OCI-LY7 (cell line): ENCODE results near the gene PCCA.

Source experiments
- EZH2phosphoT487 ChIP-seq: fragments of 200-600 bp; sonication (generic); IDR thresholded peaks from 2 replicates; pipeline ENCODE4 v1.6.1; 2018; ENCODE audit warnings: low read depth, borderline replicate concordance, mild to moderate bottlenecking, mixed run types, antibody characterized with exemption, low read length, moderate library complexity, mixed read lengths
- TF ChIP-seq, protein P1 (sequence below): fragments of 200-600 bp; sonication (generic); conservative IDR thresholded peaks from 2 replicates; pipeline ENCODE4 v1.5.1; 2014; ENCODE audit warnings: mild to moderate bottlenecking, antibody characterized with exemption, low read length, moderate library complexity, mixed read lengths

DNA sequence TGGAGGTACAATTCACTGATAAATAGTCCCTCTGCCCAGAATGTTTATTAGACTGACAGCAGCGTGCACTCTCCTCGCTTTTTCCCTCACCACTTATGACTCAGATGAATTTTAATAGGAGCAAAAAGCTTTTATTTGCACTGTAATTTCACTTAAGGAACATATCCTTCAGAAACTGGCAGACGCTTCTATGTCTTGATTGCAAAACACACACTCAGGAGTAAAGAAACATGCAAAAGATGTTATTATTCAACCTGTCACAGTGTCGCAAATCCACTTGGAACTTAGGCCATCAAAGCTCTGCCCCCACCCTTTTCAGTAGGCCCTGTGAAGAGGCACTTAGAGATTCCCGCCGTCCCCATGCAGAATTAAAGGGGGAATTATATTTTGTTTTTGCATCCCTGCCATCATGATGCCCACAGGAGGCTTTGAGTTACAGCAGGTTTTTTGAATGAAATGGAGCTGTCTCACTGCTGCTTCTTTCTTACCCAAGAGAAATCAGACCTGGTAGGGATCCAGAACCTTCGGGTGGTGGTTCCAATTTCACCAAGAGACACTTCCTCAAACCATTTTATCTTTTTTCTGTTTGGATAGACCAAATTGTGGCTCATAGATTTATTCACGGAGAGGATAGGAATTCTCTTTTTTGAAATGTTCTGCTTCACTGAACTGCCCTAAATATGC is 425.2 kb downstream of the PCCA start:
- TF ChIP-seq, protein P1, sequence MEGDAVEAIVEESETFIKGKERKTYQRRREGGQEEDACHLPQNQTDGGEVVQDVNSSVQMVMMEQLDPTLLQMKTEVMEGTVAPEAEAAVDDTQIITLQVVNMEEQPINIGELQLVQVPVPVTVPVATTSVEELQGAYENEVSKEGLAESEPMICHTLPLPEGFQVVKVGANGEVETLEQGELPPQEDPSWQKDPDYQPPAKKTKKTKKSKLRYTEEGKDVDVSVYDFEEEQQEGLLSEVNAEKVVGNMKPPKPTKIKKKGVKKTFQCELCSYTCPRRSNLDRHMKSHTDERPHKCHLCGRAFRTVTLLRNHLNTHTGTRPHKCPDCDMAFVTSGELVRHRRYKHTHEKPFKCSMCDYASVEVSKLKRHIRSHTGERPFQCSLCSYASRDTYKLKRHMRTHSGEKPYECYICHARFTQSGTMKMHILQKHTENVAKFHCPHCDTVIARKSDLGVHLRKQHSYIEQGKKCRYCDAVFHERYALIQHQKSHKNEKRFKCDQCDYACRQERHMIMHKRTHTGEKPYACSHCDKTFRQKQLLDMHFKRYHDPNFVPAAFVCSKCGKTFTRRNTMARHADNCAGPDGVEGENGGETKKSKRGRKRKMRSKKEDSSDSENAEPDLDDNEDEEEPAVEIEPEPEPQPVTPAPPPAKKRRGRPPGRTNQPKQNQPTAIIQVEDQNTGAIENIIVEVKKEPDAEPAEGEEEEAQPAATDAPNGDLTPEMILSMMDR, result no peak
- TF ChIP-seq EZH2phosphoT487, result no peak
